H1 (cell line): ENCODE results near the gene LRCH3. TPM values are rescaled to one million over a fixed set of nuclear protein-coding genes. Genes with fewer than 3 reads are reported as not detected.

Source experiments
- CTCF ChIA-PET: fragments of 300-600 bp; sonication (Branson Sonifier 250); formaldehyde crosslinking; loops from one replicate; lab custom pipeline; 2021; ENCODE audit not compliant: partially characterized antibody; lab: Charles Lee
- POLR2A ChIA-PET: fragments of 300-600 bp; sonication (Branson Sonifier 250); formaldehyde crosslinking; loops from one replicate; lab custom pipeline; 2021; ENCODE audit warnings: inconsistent platforms; ENCODE audit not compliant: partially characterized antibody; lab: Charles Lee
- DNase-seq, 2 experiments: peaks; one replicate each; pipeline versions ENCODE4 v3.0.0 to v3.0.0-alpha.2; 2010 to 2022; ENCODE audit warnings: low spot score in 2 of 2, low read depth in 1 of 2, mixed read lengths in 1 of 2
- FAIRE-seq: peaks from 2 replicates; lab custom pipeline; 2011; peaks lifted over from hg19 to GRCh38; lab: Jason Lieb, UNC
- H2AFZ ChIP-seq: 2 replicates; pipeline ENCODE4 v1.8.1; 2012; ENCODE audit warnings: low read length, inconsistent platforms
- H2AK5ac ChIP-seq: 2 replicates; pipeline ENCODE4 v1.6.1; 2013; ENCODE audit warnings: low read depth, low read length
- H2BK120ac ChIP-seq: replicated peaks from 2 replicates; pipeline ENCODE3; 2013; ENCODE audit warnings: low read depth, low read length, inconsistent platforms
- H2BK12ac ChIP-seq: 2 replicates; pipeline ENCODE4 v1.6.1; 2013; ENCODE audit warnings: low read depth, low read length
- H2BK15ac ChIP-seq: 2 replicates; pipeline ENCODE4 v1.6.1; 2013; ENCODE audit warnings: low read length
- H2BK20ac ChIP-seq: 2 replicates; pipeline ENCODE4 v1.6.1; 2013; ENCODE audit warnings: low read length
- H2BK5ac ChIP-seq: 2 replicates; pipeline ENCODE4 v1.6.1; 2013; ENCODE audit warnings: low read depth, low read length
- H3K14ac ChIP-seq: 2 replicates; pipeline ENCODE4 v1.6.1; 2013; ENCODE audit warnings: inconsistent platforms; ENCODE audit not compliant: insufficient read length
- H3K18ac ChIP-seq: 2 replicates; pipeline ENCODE4 v1.6.1; 2013; ENCODE audit warnings: low read length; ENCODE audit errors: extremely low read depth
- H3K23ac ChIP-seq: 2 replicates; pipeline ENCODE4 v1.6.1; 2013; ENCODE audit warnings: inconsistent platforms; ENCODE audit not compliant: insufficient read length
- H3K23me2 ChIP-seq: 2 replicates; pipeline ENCODE4 v1.6.1; 2013; ENCODE audit warnings: low read depth, low read length
- H3K27ac ChIP-seq: 2 replicates; pipeline ENCODE4 v1.6.1; 2011; ENCODE audit warnings: low read depth, low read length, inconsistent platforms
- H3K27me3 ChIP-seq, 4 experiments: replicated peaks in 1 of 4; 1 replicate in 1 of 4; 2 replicates in 3 of 4; pipeline versions ENCODE4 v1.6.1 to v1.8.1; 2011 to 2013; ENCODE audit warnings: low read length in 3 of 4, mild to moderate bottlenecking in 3 of 4, inconsistent platforms in 2 of 4, mixed read lengths in 2 of 4, moderate library complexity in 1 of 4; ENCODE audit not compliant: control insufficient read depth in 3 of 4, insufficient read depth in 3 of 4; ENCODE audit errors: extremely low read depth in 1 of 4
- H3K36me3 ChIP-seq, 4 experiments: 2 replicates each; pipeline versions ENCODE4 v1.6.1 to v1.8.1; 2011 to 2013; ENCODE audit warnings: mild to moderate bottlenecking in 4 of 4, low read length in 3 of 4, moderate library complexity in 2 of 4, control low read depth in 1 of 4, inconsistent platforms in 1 of 4; ENCODE audit not compliant: insufficient read depth in 4 of 4, control insufficient read depth in 2 of 4
- H3K4ac ChIP-seq: replicated peaks from 2 replicates; pipeline ENCODE3; 2013; ENCODE audit warnings: low read length, low read depth, mixed read lengths, inconsistent platforms; ENCODE audit not compliant: insufficient read length
- H3K4me1 ChIP-seq, 4 experiments: replicated peaks in 1 of 4; 1 replicate in 1 of 4; 2 replicates in 3 of 4; pipeline versions ENCODE4 v1.6.1 to v1.8.1; 2011 to 2013; ENCODE audit warnings: low read length in 3 of 4, inconsistent platforms in 2 of 4, mixed read lengths in 1 of 4; ENCODE audit not compliant: insufficient read depth in 4 of 4, control insufficient read depth in 3 of 4
- H3K4me2 ChIP-seq, 2 experiments: 2 replicates each; pipeline versions ENCODE4 v1.6.1 to v1.8.1; 2011 to 2013; ENCODE audit warnings: low read depth in 2 of 2, low read length in 2 of 2, control low read depth in 1 of 2, inconsistent platforms in 1 of 2, mild to moderate bottlenecking in 1 of 2; ENCODE audit not compliant: insufficient read depth in 1 of 2
- H3K4me3 ChIP-seq, 4 experiments: fragments of 200-600, 300-600 bp in 1 of 4; sonication (generic), shearing (Covaris generic), sonication (Bioruptor Twin) in 1 of 4; 2 replicates each; pipeline versions ENCODE4 v1.5.1 to v1.8.1; 2011 to 2016; ENCODE audit warnings: low read length in 4 of 4, low read depth in 3 of 4, control low read depth in 2 of 4, inconsistent platforms in 2 of 4, mild to moderate bottlenecking in 2 of 4, mixed read lengths in 1 of 4, moderate library complexity in 1 of 4; ENCODE audit not compliant: insufficient read depth in 2 of 4; ENCODE audit errors: extremely low read depth in 1 of 4
- H3K56ac ChIP-seq: replicated peaks from 2 replicates; pipeline ENCODE3; 2013; ENCODE audit warnings: low read depth, mild to moderate bottlenecking, mixed read lengths, low read length, inconsistent platforms; ENCODE audit not compliant: insufficient read length
- H3K79me1 ChIP-seq: 2 replicates; pipeline ENCODE4 v1.6.1; 2013; ENCODE audit warnings: low read depth, low read length, control low read depth
- H3K79me2 ChIP-seq, 2 experiments: 2 replicates each; pipeline versions ENCODE4 v1.6.1 to v1.8.1; 2012 to 2013; ENCODE audit warnings: low read length in 2 of 2, mild to moderate bottlenecking in 2 of 2, inconsistent platforms in 1 of 2; ENCODE audit not compliant: insufficient read depth in 2 of 2, control insufficient read depth in 1 of 2
- H3K9ac ChIP-seq, 4 experiments: replicated peaks in 1 of 4; 1 replicate in 1 of 4; 2 replicates in 3 of 4; pipeline versions ENCODE4 v1.6.1 to v1.8.1; 2011 to 2013; ENCODE audit warnings: low read depth in 3 of 4, low read length in 3 of 4, control low read depth in 2 of 4, mild to moderate bottlenecking in 2 of 4, moderate library complexity in 2 of 4, inconsistent platforms in 1 of 4; ENCODE audit errors: extremely low read depth in 1 of 4
- H3K9me3 ChIP-seq, 2 experiments: 2 replicates each; pipeline versions ENCODE4 v1.6.1 to v1.8.1; 2012 to 2013; ENCODE audit warnings: mild to moderate bottlenecking in 2 of 2, moderate library complexity in 2 of 2, control low read depth in 1 of 2, inconsistent platforms in 1 of 2, low read depth in 1 of 2, low read length in 1 of 2, mixed read lengths in 1 of 2; ENCODE audit not compliant: insufficient read depth in 2 of 2
- H4K20me1 ChIP-seq, 2 experiments: replicated peaks in 1 of 2; 2 replicates each; pipeline versions ENCODE3 to v1.8.1; 2011 to 2013; ENCODE audit warnings: inconsistent platforms in 2 of 2, low read length in 2 of 2, mild to moderate bottlenecking in 1 of 2; ENCODE audit not compliant: insufficient read depth in 2 of 2, control insufficient read depth in 1 of 2
- H4K5ac ChIP-seq: 2 replicates; pipeline ENCODE4 v1.6.1; 2013; ENCODE audit warnings: low read length, low read depth, mixed read lengths, inconsistent platforms; ENCODE audit not compliant: insufficient read length
- H4K8ac ChIP-seq: 2 replicates; pipeline ENCODE4 v1.8.0; 2013; ENCODE audit warnings: mild to moderate bottlenecking, moderate library complexity, low read length, inconsistent platforms; ENCODE audit not compliant: insufficient read depth; ENCODE audit errors: extremely low read depth
- H4K91ac ChIP-seq: replicated peaks from 2 replicates; pipeline ENCODE3; 2013; ENCODE audit warnings: low read length, mixed read lengths, inconsistent platforms; ENCODE audit not compliant: insufficient read length
- ASH2L ChIP-seq: fragments of 200-600, 300-600 bp; sonication (generic); IDR thresholded peaks from one replicate; pipeline ENCODE4 v1.7.1; 2017; ENCODE audit warnings: low read length
- BACH1 ChIP-seq: IDR thresholded peaks from 2 replicates; pipeline ENCODE4 v1.6.1; 2012; ENCODE audit warnings: low read length, improper control_type of control experiment
- BCL11A ChIP-seq, 2 experiments: IDR thresholded peaks; one replicate each; pipeline ENCODE4 v1.6.1; 2011; ENCODE audit warnings: low read depth in 2 of 2, low read length in 2 of 2, mild to moderate bottlenecking in 2 of 2
- CBX5 ChIP-seq: fragments of 300-800, 300-1000 bp; sonication (generic); IDR thresholded peaks from 2 replicates; pipeline ENCODE4 v1.7.1; 2016; ENCODE audit warnings: antibody characterized with exemption, low read length, low read depth
- CHD1 ChIP-seq: IDR thresholded peaks from 2 replicates; pipeline ENCODE4 v1.6.1; 2012; ENCODE audit warnings: low read depth, low read length, improper control_type of control experiment
- CREB1 ChIP-seq: IDR thresholded peaks from 2 replicates; pipeline ENCODE4 v1.6.1; 2012; ENCODE audit warnings: inconsistent platforms
- POLR2A ChIP-seq, 2 experiments: IDR thresholded peaks; 1 replicate in 1 of 2; 2 replicates in 1 of 2; pipeline ENCODE4 v1.6.1; 2011; ENCODE audit warnings: low read depth in 2 of 2, low read length in 2 of 2, mild to moderate bottlenecking in 2 of 2; ENCODE audit errors: control extremely low read depth in 1 of 2
- POLR2AphosphoS5 ChIP-seq: IDR thresholded peaks from 2 replicates; pipeline ENCODE4 v1.6.1; 2011; ENCODE audit warnings: low read depth, low read length
- POU5F1 ChIP-seq: IDR thresholded peaks from 2 replicates; pipeline ENCODE4 v1.6.1; 2011; ENCODE audit warnings: low read depth, mild to moderate bottlenecking, low read length, moderate library complexity
- SP1 ChIP-seq: IDR thresholded peaks from 2 replicates; pipeline ENCODE4 v1.6.1; 2011; ENCODE audit warnings: low read depth, low read length
- TAF1 ChIP-seq: IDR thresholded peaks from 2 replicates; pipeline ENCODE4 v1.6.1; 2011; ENCODE audit warnings: mild to moderate bottlenecking, low read depth, low read length
- YY1 ChIP-seq: IDR thresholded peaks from 2 replicates; pipeline ENCODE4 v1.6.1; 2011; ENCODE audit warnings: low read depth, mild to moderate bottlenecking, low read length
- WGBS, 2 experiments: shearing (Covaris generic) in 1 of 2; methylation state at CpG; one replicate each; pipeline versions ENCODE4 v1.1.6 to v1.1.7; 2013 to 2015; ENCODE audit warnings: low lambda C conversion rate in 2 of 2, mixed read lengths in 2 of 2, inconsistent platforms in 1 of 2, low coverage in 1 of 2, missing lambda C conversion rate in 1 of 2; ENCODE audit not compliant: insufficient replicate concordance in 2 of 2, insufficient coverage in 1 of 2, insufficient read length in 1 of 2; ENCODE audit errors: extremely low coverage in 1 of 2, missing lambda C conversion rate in 1 of 2; 5-methylcytosine and 5-hydroxymethylcytosine counted together
- polyA plus RNA-seq, 7 experiments: library from polyadenylated mRNA; depleted of rRNA in 3 of 7; stranded (reverse) in 5 of 7; unstranded in 2 of 7; fragments of >200 nt in 5 of 7; fragments of 200-250 nt in 2 of 7; gene quantifications; 1 replicate in 5 of 7; 2 replicates in 1 of 7; 4 replicates in 1 of 7; pipeline versions ENCODE4 v1.2.1 to v1.2.3, GENCODE V29; 2011 to 2013; ENCODE audit warnings: missing spikeins in 2 of 7, mixed read lengths in 2 of 7
- total RNA-seq: library from RNA; stranded (reverse); fragmentation: NEBNext Ultra II Directional; extraction: Animal tissue kit (Norgen Biotek cat#: 25700); gene quantifications from 2 replicates; pipeline ENCODE4 v1.2.1, GENCODE V29; 2021
- TF ChIP-seq, protein P1 (sequence below), 3 experiments: IDR thresholded peaks; 1 replicate in 2 of 3; 2 replicates in 1 of 3; pipeline versions ENCODE4 v1.5.1 to v1.6.1; 2011; ENCODE audit warnings: low read length in 3 of 3, mild to moderate bottlenecking in 3 of 3, inconsistent platforms in 2 of 3, low read depth in 1 of 3, moderate library complexity in 1 of 3; ENCODE audit not compliant: insufficient read depth in 1 of 3; ENCODE audit errors: control extremely low read depth in 1 of 3

LRCH3 gene
- total and polyA plus RNA-seq, 2 of the 8 experiments (the other 6 are each of a cell fraction or from before 2014, with no cell fraction given), result 58.4 to 66.0 TPM

- no peak overlapping the region for H2BK120ac ChIP-seq
- H2BK20ac ChIP-seq, result no peak overlapping the region
- H2BK15ac ChIP-seq, result no peak overlapping the region
- H3K27ac ChIP-seq, result no peak overlapping the region
- peaks cover 3 to 60% (median 30%) of the 10 kb centered on the region in 4 experiments for H3K36me3 ChIP-seq
- H4K5ac ChIP-seq, result no peak overlapping the region
- H3K56ac ChIP-seq, result no peak overlapping the region
- no peak overlapping the region for H2BK5ac ChIP-seq
- H3K14ac ChIP-seq, result no peak overlapping the region
- H3K18ac ChIP-seq, result no peak overlapping the region
- H2AFZ ChIP-seq, result no peak overlapping the region
- H2AK5ac ChIP-seq, result no peak overlapping the region
- no peaks in the 10 kb centered on the region for H4K20me1 ChIP-seq
- no peak overlapping the region for H3K23ac ChIP-seq
- no peak for FAIRE-seq
- no peak overlapping the region for H3K4me3 ChIP-seq
- H3K23me2 ChIP-seq, result no peaks in the 10 kb centered on the region
- no peak overlapping the region for H4K91ac ChIP-seq
- H3K4ac ChIP-seq, result no peak overlapping the region
- no peak overlapping the region for H2BK12ac ChIP-seq
- H3K4me1 ChIP-seq, result no peaks in the 10 kb centered on the region
- DNase-seq, result no peak
- 96% methylated on average over 8 of the region's 8 CpGs; no CpG with 5 or more reads in 1 of the 2 experiments for WGBS, 2 experiments
- no peak overlapping the region for H4K8ac ChIP-seq
- no peak overlapping the region for H3K4me2 ChIP-seq
- H3K79me2 ChIP-seq, result no peaks in the 10 kb centered on the region
- no peaks in the 10 kb centered on the region for H3K9me3 ChIP-seq
- H3K79me1 ChIP-seq, result no peaks in the 10 kb centered on the region
- no peak overlapping the region for H3K9ac ChIP-seq
- ChIA-PET POLR2A (no interaction called here), CTCF (no interaction called here)
- no peaks in the 10 kb centered on the region for H3K27me3 ChIP-seq
- no peak for TF ChIP-seq CBX5
- TF ChIP-seq YY1, result no peak
- no peak for TF ChIP-seq BACH1
- TF ChIP-seq CHD1, result no peak
- no peak for TF ChIP-seq POU5F1
- TF ChIP-seq POLR2AphosphoS5, result no peak
- no peak for TF ChIP-seq SP1
- TF ChIP-seq BCL11A (IDR thresholded peaks at IDR 0.05; ENCODE audit: low read depth in 2 of 2, low read length in 2 of 2), result no peak
- TF ChIP-seq TAF1, result no peak
- TF ChIP-seq ASH2L, result no peak
- TF ChIP-seq POLR2A (IDR thresholded peaks at IDR 0.05; ENCODE audit: control extremely low read depth in 1 of 2, low read depth in 2 of 2, low read length in 2 of 2), result no peak
- TF ChIP-seq, protein P1, sequence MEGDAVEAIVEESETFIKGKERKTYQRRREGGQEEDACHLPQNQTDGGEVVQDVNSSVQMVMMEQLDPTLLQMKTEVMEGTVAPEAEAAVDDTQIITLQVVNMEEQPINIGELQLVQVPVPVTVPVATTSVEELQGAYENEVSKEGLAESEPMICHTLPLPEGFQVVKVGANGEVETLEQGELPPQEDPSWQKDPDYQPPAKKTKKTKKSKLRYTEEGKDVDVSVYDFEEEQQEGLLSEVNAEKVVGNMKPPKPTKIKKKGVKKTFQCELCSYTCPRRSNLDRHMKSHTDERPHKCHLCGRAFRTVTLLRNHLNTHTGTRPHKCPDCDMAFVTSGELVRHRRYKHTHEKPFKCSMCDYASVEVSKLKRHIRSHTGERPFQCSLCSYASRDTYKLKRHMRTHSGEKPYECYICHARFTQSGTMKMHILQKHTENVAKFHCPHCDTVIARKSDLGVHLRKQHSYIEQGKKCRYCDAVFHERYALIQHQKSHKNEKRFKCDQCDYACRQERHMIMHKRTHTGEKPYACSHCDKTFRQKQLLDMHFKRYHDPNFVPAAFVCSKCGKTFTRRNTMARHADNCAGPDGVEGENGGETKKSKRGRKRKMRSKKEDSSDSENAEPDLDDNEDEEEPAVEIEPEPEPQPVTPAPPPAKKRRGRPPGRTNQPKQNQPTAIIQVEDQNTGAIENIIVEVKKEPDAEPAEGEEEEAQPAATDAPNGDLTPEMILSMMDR (IDR thresholded peaks at IDR 0.05; ENCODE audit: control extremely low read depth in 1 of 3, insufficient read depth in 1 of 3, low read depth in 1 of 3, low read length in 3 of 3), result no peak
- TF ChIP-seq CREB1, result no peak
These were observed 43.1 kb downstream of the LRCH3 start for GRCh38 chr3:197833930-197834715.
